NK-92 (cell line): Measurements from ENCODE around the gene UBXN2A.
"Not testable (repeated sequence)": the region's sequence is repeated elsewhere in the genome, so short reads cannot be mapped to it uniquely, and the experiment has no call there.

Experiments used
- DNase-seq: peaks from one replicate; lab custom pipeline; 2025; ENCODE audit not compliant: unreplicated experiment; lab: John Stamatoyannopoulos, UW

The UBXN2A gene

GRCh38 chr2:24043133-24043532 lies 102.9 kb downstream of the UBXN2A start:
- DNase-seq: not testable (repeated sequence)

- DNase-seq: no peak
These were observed 105.5 kb downstream of the UBXN2A start for GRCh38 chr2:24045511-24046508.

GRCh38 chr2:24046599-24046929 lies 106.3 kb downstream of the UBXN2A start:
- no peak for DNase-seq

- peak; percentile 83 for DNase-seq
These were observed 106.9 kb downstream of the UBXN2A start, which contains the start of gene WDCP for GRCh38 chr2:24046930-24047702. Gene WDCP, minus strand, starts transcription at chr2:24047391. Its CDS starts 7,897 bp downstream, at chr2:24039494.

GRCh38 chr2:24047703-24048033 lies 107.4 kb downstream of the UBXN2A start:
- DNase-seq: no peak

- no peak for DNase-seq
These were observed 108.7 kb downstream of the UBXN2A start for GRCh38 chr2:24048769-24049484.

- DNase-seq: no peak
These were observed 109.3 kb downstream of the UBXN2A start, which contains the start of gene FKBP1B for GRCh38 chr2:24049485-24050021. Gene FKBP1B, plus strand, starts transcription at chr2:24049741. Its CDS starts 109 bp downstream, at chr2:24049850.

- DNase-seq: no peak
These were observed 110.0 kb downstream of the UBXN2A start for GRCh38 chr2:24050041-24050979.

GRCh38 chr2:24051833-24052232 lies 111.6 kb downstream of the UBXN2A start:
- no peak for DNase-seq

GRCh38 chr2:24052951-24053350 lies 112.7 kb downstream of the UBXN2A start:
- DNase-seq: no peak
